Lower lobe of right lung (tissue), 2 donors: Measurements from ENCODE around the gene STAT4. TPM values are rescaled to one million over a fixed set of nuclear protein-coding genes. Genes with fewer than 3 reads are reported as not detected.
A peak's percentile ranks its signal among the peaks of the same experiment; 100 is the strongest.

Experiments used
- ATAC-seq, 2 donors: fragments of 200-7000 bp; cut with Tn5 transposase; one replicate each; pipeline ENCODE4 v1.9.1; 2020 to 2022; ENCODE audit warnings: mild to moderate bottlenecking in 2 of 2, moderate library complexity in 2 of 2
- DNase-seq: peaks from one replicate; pipeline ENCODE4 v3.0.0-alpha.2; 2020
- H3K27ac ChIP-seq: fragments of 200-600 bp; one replicate; pipeline ENCODE4 v1.8.0; 2022
- H3K27me3 ChIP-seq: fragments of 200-600 bp; one replicate; pipeline ENCODE4 v1.8.0; 2022; ENCODE audit warnings: low read depth
- H3K36me3 ChIP-seq: fragments of 200-600 bp; one replicate; pipeline ENCODE4 v1.8.0; 2022; ENCODE audit warnings: mild to moderate bottlenecking
- H3K4me1 ChIP-seq: fragments of 200-600 bp; one replicate; pipeline ENCODE4 v1.8.0; 2022
- H3K4me3 ChIP-seq: fragments of 200-600 bp; one replicate; pipeline ENCODE4 v1.8.0; 2022; ENCODE audit warnings: mild to moderate bottlenecking
- H3K9me3 ChIP-seq: fragments of 200-600 bp; one replicate; pipeline ENCODE4 v1.8.0; 2022
- intact Hi-C: fragments of 100-400 bp; cut with DNase I; formaldehyde crosslinking; loops from one replicate; pipeline ENCODE4 v1.11.0; 2022
- total RNA-seq: library from RNA; stranded (reverse); fragmentation: NEBNext Ultra II Directional; extraction: Animal tissue kit (Norgen Biotek cat#: 25700); gene quantifications from one replicate; pipeline ENCODE4 v1.2.1, GENCODE V29; 2021
- TF ChIP-seq, protein P1 (sequence below): fragments of 200-600 bp; IDR thresholded peaks from one replicate; pipeline ENCODE4 v1.8.0; 2022; ENCODE audit warnings: antibody characterized with exemption, mild to moderate bottlenecking
- donor health status: DM: no; HTN: yes; CAD: no; lungs with severe emphysema.

Gene STAT4
- total RNA-seq, 1 donor from 2014 or later, result 5.8 TPM

DNA sequence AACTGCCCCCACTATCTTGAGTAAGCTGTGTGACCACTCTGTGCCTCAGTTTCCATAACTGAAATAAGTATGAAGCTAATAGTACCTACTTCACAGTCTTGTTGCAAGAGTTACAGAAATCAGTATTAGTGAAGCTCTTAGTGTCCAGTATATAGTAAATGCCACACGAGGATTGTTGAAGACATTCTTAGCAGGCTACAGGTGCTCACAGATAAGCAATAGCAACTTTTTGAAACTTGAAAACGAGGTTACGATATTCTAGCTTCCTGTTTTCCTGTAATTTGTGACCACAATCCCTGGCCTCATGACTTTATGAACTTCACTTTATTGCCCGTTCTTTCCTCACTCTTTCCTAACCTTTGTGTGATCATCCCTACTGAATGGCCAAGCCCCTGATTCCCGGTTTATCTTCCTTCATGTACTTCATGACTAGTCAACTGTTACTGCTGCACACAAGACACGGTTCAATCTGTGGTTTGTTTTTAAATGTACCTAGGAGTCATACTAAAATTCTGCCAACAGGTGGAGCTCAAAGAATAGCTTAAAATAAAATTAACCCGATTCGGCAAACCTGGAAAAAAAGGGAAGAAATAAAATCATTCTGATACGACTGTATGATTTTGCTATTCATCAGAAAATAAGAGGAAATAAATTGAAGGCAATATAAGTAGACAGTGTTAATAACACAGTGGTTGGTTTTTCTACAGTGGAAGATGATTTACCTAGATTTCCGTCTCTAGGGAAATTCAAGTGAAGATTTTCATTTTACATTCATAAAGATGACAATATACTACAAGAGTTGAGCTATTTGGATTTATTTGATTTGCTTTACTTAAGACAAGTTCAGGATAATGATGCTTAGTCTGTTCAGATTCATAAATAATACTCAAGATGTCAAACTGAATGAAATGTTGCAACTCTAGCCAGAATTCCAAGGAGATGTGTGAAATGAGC is 98.7 kb downstream of the STAT4 start:
- intact Hi-C loops, result no loop called here
- H3K4me3 ChIP-seq, result no peak overlapping the region
- peaks cover 24% of the 10 kb centered on the region for H3K4me1 ChIP-seq
- peak; percentile 67 to 78 for ATAC-seq
- no peak overlapping the region for H3K27ac ChIP-seq
- TF ChIP-seq, protein P1, sequence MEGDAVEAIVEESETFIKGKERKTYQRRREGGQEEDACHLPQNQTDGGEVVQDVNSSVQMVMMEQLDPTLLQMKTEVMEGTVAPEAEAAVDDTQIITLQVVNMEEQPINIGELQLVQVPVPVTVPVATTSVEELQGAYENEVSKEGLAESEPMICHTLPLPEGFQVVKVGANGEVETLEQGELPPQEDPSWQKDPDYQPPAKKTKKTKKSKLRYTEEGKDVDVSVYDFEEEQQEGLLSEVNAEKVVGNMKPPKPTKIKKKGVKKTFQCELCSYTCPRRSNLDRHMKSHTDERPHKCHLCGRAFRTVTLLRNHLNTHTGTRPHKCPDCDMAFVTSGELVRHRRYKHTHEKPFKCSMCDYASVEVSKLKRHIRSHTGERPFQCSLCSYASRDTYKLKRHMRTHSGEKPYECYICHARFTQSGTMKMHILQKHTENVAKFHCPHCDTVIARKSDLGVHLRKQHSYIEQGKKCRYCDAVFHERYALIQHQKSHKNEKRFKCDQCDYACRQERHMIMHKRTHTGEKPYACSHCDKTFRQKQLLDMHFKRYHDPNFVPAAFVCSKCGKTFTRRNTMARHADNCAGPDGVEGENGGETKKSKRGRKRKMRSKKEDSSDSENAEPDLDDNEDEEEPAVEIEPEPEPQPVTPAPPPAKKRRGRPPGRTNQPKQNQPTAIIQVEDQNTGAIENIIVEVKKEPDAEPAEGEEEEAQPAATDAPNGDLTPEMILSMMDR, result peak; percentile 65
- DNase-seq, result no peak
- H3K9me3 ChIP-seq, result no peaks in the 10 kb centered on the region
- H3K36me3 ChIP-seq, result no peaks in the 10 kb centered on the region
- H3K27me3 ChIP-seq, result no peaks in the 10 kb centered on the region

DNA sequence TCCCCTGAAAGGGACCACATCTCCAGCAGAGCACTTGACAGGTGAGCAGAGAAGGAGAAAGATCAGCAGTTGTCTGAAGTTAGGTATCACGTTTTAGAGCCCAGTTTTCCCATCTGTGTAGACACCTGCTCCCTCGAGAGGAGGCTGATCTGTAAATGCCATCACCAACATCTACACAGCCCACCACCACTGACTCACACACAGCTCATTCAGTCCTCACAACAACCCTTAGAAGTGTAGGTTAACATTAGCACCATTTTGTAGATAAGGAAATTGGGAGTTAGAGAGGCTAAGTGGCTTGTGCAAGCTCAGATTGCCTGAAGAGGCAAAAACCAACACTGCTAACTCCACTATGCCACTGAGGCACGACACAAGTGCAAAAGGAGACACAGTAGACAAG is 99.6 kb downstream of the STAT4 start:
- TF ChIP-seq, protein P1, result no peak
- intact Hi-C loops, result no loop called here

DNA sequence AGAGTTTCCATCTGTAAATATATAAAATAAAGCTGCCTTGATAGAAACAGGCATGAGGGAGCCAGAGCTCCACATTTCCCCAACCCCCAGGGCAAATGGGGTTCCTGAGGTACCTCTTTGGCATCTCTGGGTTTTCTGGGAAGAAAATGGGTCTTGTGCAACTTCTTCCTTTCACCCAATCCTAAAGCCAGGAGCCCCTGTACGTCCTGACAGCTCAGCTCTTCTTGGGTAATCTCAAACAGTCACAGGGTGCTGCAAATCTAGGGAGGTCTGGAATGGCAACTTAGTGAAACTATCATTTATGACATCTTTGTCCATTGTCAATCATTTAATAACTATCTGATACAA is 100.2 kb downstream of the STAT4 start:
- intact Hi-C loops, result no loop called here
- TF ChIP-seq, protein P1, result no peak
- no peak for ATAC-seq

More for the DNA sequence above, 99.6 kb downstream of the STAT4 start:
- Histone ChIP-seq H3K4me1 (peaks cover 24% of the 10 kb centered on the region), H3K27ac (no peak overlapping the region), H3K36me3 (no peaks in the 10 kb centered on the region), H3K27me3 (no peaks in the 10 kb centered on the region), H3K9me3 (no peaks in the 10 kb centered on the region), H3K4me3 (no peak overlapping the region)
- DNase-seq (no peak), ATAC-seq (peak in 1 of 2 donors; percentile 18)

DNA sequence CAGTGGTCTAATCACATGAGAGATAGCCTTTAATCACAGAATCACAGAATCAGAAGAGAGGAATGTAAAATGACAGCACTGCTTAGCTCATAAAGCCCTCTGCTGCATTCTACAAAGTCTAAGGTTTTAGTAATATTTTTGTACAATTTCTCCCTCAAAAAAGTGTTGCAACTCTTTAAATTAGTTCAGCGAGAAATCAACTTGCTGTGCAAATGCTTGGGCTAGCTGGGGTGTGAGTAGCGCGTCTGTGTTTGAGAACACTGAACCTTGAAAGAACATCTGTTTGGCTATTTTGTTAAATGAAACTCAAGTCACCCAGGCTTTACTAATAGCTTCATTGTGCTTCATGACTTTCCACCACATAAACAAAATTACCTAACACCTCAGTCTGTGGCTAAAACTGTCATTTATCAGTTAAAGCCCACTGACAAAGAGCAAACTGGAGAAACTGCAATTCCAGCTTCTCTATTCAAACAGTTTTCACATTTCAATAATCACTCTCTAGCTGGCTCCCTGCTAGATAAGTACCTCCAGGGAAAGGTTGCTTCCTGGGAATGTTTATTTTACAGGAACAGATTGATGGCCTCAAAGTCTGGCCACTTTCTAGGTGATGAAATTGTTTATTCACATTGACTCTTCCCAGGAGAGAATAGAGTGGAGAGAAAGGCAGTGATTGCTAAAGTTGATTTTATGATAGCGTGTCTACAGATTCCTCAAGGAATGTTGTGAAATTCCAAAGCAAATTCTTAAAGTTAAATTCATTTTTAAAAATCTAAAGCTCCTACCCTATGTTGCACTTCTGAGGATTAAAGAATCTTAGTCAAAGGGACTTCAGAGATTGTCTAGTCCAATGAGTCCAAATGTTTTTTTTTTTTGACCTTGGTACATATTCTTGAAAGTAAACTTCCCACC is 100.8 kb downstream of the STAT4 start:
- Histone ChIP-seq H3K27ac (no peak overlapping the region), H3K4me1 (peaks cover 24% of the 10 kb centered on the region), H3K36me3 (no peaks in the 10 kb centered on the region), H3K9me3 (no peaks in the 10 kb centered on the region), H3K27me3 (no peaks in the 10 kb centered on the region), H3K4me3 (no peak overlapping the region)
- intact Hi-C loops, result no loop called here
- TF ChIP-seq, protein P1, result no peak
- no peak for ATAC-seq
- no peak for DNase-seq

More for the DNA sequence above, 100.2 kb downstream of the STAT4 start:
- Histone ChIP-seq H3K4me1 (peaks cover 24% of the 10 kb centered on the region), H3K4me3 (no peak overlapping the region), H3K27me3 (no peaks in the 10 kb centered on the region), H3K36me3 (no peaks in the 10 kb centered on the region), H3K9me3 (no peaks in the 10 kb centered on the region), H3K27ac (no peak overlapping the region)
- no peak for DNase-seq

DNA sequence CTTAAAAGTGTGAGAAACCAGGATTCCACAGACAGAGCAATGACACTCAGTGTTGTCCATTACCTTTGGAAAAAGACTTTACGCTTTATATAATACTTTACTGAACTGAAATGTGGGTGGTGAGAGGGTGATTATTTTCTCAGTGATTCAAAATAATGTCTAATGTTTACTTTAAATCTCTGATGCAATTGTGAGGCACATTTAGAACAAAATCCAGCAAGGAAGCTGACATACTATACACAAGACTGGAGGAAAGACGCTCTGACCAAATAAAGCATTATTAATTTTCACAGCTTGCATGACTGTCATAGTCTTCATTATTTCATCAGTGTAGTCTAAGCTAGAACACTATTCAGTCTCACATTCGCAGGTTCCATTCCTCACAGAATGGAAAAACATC is 102.7 kb downstream of the STAT4 start:
- intact Hi-C loops, result no loop called here
- no peaks in the 10 kb centered on the region for H3K27me3 ChIP-seq
- no peak overlapping the region for H3K27ac ChIP-seq
- H3K4me3 ChIP-seq, result no peak overlapping the region
- DNase-seq (no peak), ATAC-seq (no peak)
- H3K36me3 ChIP-seq, result no peaks in the 10 kb centered on the region
- TF ChIP-seq, protein P1, result no peak
- peaks cover 24% of the 10 kb centered on the region for H3K4me1 ChIP-seq
- no peaks in the 10 kb centered on the region for H3K9me3 ChIP-seq
